HUES64 (cell line): ENCODE data around the gene WDR38.

ENCODE experiments used
- H3K27ac ChIP-seq: 2 replicates; pipeline ENCODE4 v1.7.0; 2013; ENCODE audit warnings: low read depth, low read length, inconsistent platforms
- H3K27me3 ChIP-seq: 2 replicates; pipeline ENCODE4 v1.6.1; 2013; ENCODE audit warnings: mild to moderate bottlenecking, low read length; ENCODE audit not compliant: insufficient read depth
- H3K36me3 ChIP-seq: 2 replicates; pipeline ENCODE4 v1.6.1; 2013; ENCODE audit warnings: mild to moderate bottlenecking, low read length; ENCODE audit not compliant: insufficient read depth
- H3K4me1 ChIP-seq: 2 replicates; pipeline ENCODE4 v1.6.1; 2013; ENCODE audit warnings: mild to moderate bottlenecking, low read length, moderate library complexity; ENCODE audit not compliant: insufficient read depth
- H3K4me3 ChIP-seq: 2 replicates; pipeline ENCODE4 v1.5.1; 2013; ENCODE audit warnings: mild to moderate bottlenecking, low read length, moderate library complexity
- H3K9ac ChIP-seq: 2 replicates; pipeline ENCODE4 v1.6.1; 2013; ENCODE audit warnings: mild to moderate bottlenecking, low read depth, low read length
- H3K9me3 ChIP-seq: 2 replicates; pipeline ENCODE4 v1.6.1; 2013; ENCODE audit warnings: low read depth, low read length; ENCODE audit not compliant: insufficient read depth
- WGBS: fragments of 150-250, 120-280 bp; methylation state at CpG from one replicate; pipeline ENCODE4 v1.1.7; 2013; ENCODE audit warnings: missing lambda C conversion rate; 5-methylcytosine and 5-hydroxymethylcytosine counted together

The WDR38 gene

GRCh38 chr9:124860582-124861341, 7.5 kb downstream of the WDR38 start:
- no peaks in the 10 kb centered on the region for H3K9me3 ChIP-seq
- H3K36me3 ChIP-seq: peaks cover 49% of the 10 kb centered on the region
- H3K4me1 ChIP-seq: peaks cover 8% of the 10 kb centered on the region
- H3K27me3 ChIP-seq: no peaks in the 10 kb centered on the region
- peak overlapping the region; percentile 97 for H3K27ac ChIP-seq
- H3K4me3 ChIP-seq: peak overlapping the region; percentile 97
- 10% methylated on average over 12 of the region's 12 CpGs for WGBS
- H3K9ac ChIP-seq: peak overlapping the region; percentile 99

GRCh38 chr9:124861342-124862229, 8.3 kb downstream of the WDR38 start, which contains the start of the genes ARPC5L and RPL35:
TSS of gene ARPC5L (plus strand) at chr9:124862130. CDS start at chr9:124869291, 7,161 bp downstream.
TSS of gene RPL35 (minus strand) at chr9:124861957. CDS start at chr9:124861912, 45 bp downstream.
- Histone ChIP-seq H3K9me3 (no peaks in the 10 kb centered on the region), H3K27ac (peak within 1 kb of the TSS; percentile 97), H3K36me3 (peaks cover 48% of the 10 kb centered on the region), H3K27me3 (no peaks in the 10 kb centered on the region), H3K9ac (peak within 1 kb of the TSS; percentile 99), H3K4me3 (peak within 1 kb of the TSS; percentile 97), H3K4me1 (peaks cover 8% of the 10 kb centered on the region)
- under 1% methylated on average over 92 of the region's 92 CpGs for whole genome bisulfite sequencing

GRCh38 chr9:124863371-124863871, 10.2 kb downstream of the WDR38 start:
- Histone ChIP-seq H3K4me1 (peaks cover 16% of the 10 kb centered on the region), H3K9me3 (no peaks in the 10 kb centered on the region), H3K36me3 (peaks cover 30% of the 10 kb centered on the region), H3K27ac (no peak overlapping the region), H3K9ac (no peak overlapping the region), H3K27me3 (no peaks in the 10 kb centered on the region), H3K4me3 (no peak overlapping the region)
- 94% methylated on average over 7 of the region's 7 CpGs for WGBS

GRCh38 chr9:124868511-124869465, 15.5 kb downstream of the WDR38 start:
- peaks cover 22% of the 10 kb centered on the region for H3K36me3 ChIP-seq
- H3K4me3 ChIP-seq: peak overlapping the region; percentile 91
- peaks cover 15% of the 10 kb centered on the region for H3K4me1 ChIP-seq
- H3K9ac ChIP-seq: peak overlapping the region; percentile 96
- peak overlapping the region; percentile 99 for H3K27ac ChIP-seq
- no peaks in the 10 kb centered on the region for H3K27me3 ChIP-seq
- no peaks in the 10 kb centered on the region for H3K9me3 ChIP-seq
- under 1% methylated on average over 101 of the region's 101 CpGs for WGBS

- H3K4me3 ChIP-seq: peak overlapping the region; percentile 91
- H3K27me3 ChIP-seq: no peaks in the 10 kb centered on the region
- peaks cover 29% of the 10 kb centered on the region for H3K36me3 ChIP-seq
- peak overlapping the region; percentile 99 for H3K27ac ChIP-seq
- H3K9ac ChIP-seq: peak overlapping the region; percentile 96
- peaks cover 15% of the 10 kb centered on the region for H3K4me1 ChIP-seq
- no peaks in the 10 kb centered on the region for H3K9me3 ChIP-seq
- WGBS: under 1% methylated on average over 40 of the region's 41 CpGs
Observed at GRCh38 chr9:124869466-124869985, 16.3 kb downstream of the WDR38 start.

- peak overlapping the region; percentile 91 for H3K4me3 ChIP-seq
- no peaks in the 10 kb centered on the region for H3K27me3 ChIP-seq
- H3K9ac ChIP-seq: peak overlapping the region; percentile 96
- peaks cover 15% of the 10 kb centered on the region for H3K4me1 ChIP-seq
- H3K9me3 ChIP-seq: no peaks in the 10 kb centered on the region
- peak overlapping the region; percentile 49 for H3K27ac ChIP-seq
- peaks cover 34% of the 10 kb centered on the region for H3K36me3 ChIP-seq
- 20% methylated on average over 12 of the region's 12 CpGs for WGBS
Observed at GRCh38 chr9:124869986-124870560, 16.8 kb downstream of the WDR38 start.

GRCh38 chr9:124870723-124871122, 17.5 kb downstream of the WDR38 start:
- Histone ChIP-seq H3K36me3 (peaks cover 41% of the 10 kb centered on the region), H3K9me3 (no peaks in the 10 kb centered on the region), H3K9ac (peak overlapping the region; percentile 96), H3K27ac (no peak overlapping the region; the same call in 1 of the 2 replicates), H3K4me1 (peaks cover 15% of the 10 kb centered on the region), H3K27me3 (no peaks in the 10 kb centered on the region), H3K4me3 (peak overlapping the region; percentile 91)
- 81% methylated on average over 6 of the region's 6 CpGs for WGBS

GRCh38 chr9:124871156-124871561, 17.9 kb downstream of the WDR38 start:
- peaks cover 44% of the 10 kb centered on the region for H3K36me3 ChIP-seq
- peaks cover 15% of the 10 kb centered on the region for H3K4me1 ChIP-seq
- peak overlapping the region; percentile 91; the same call in 1 of the 2 replicates for H3K4me3 ChIP-seq
- no peaks in the 10 kb centered on the region for H3K27me3 ChIP-seq
- peak overlapping the region; percentile 96; the same call in 1 of the 2 replicates for H3K9ac ChIP-seq
- H3K9me3 ChIP-seq: no peaks in the 10 kb centered on the region
- no peak overlapping the region for H3K27ac ChIP-seq
- 89% methylated on average over 11 of the region's 11 CpGs for WGBS

GRCh38 chr9:124873664-124874063, 20.4 kb downstream of the WDR38 start:
- Histone ChIP-seq H3K4me3 (no peak overlapping the region), H3K9me3 (no peaks in the 10 kb centered on the region), H3K27ac (no peak overlapping the region), H3K4me1 (peaks cover 8% of the 10 kb centered on the region), H3K9ac (no peak overlapping the region), H3K36me3 (peaks cover 69% of the 10 kb centered on the region), H3K27me3 (no peaks in the 10 kb centered on the region)
- 89% methylated on average over 14 of the region's 14 CpGs for WGBS

- 99% methylated on average over 6 of the region's 6 CpGs for WGBS
Observed at GRCh38 chr9:124875501-124875900, 22.2 kb downstream of the WDR38 start.

More at GRCh38 chr9:124875501-124875900, 22.2 kb downstream of the WDR38 start:
- Histone ChIP-seq H3K36me3 (peaks cover 76% of the 10 kb centered on the region), H3K27me3 (no peaks in the 10 kb centered on the region), H3K27ac (no peak overlapping the region), H3K9ac (no peak overlapping the region), H3K4me3 (no peak overlapping the region), H3K4me1 (peaks cover 12% of the 10 kb centered on the region), H3K9me3 (no peaks in the 10 kb centered on the region)
